Stimulated activated CD4-positive, alpha-beta T cell treated with anti-CD3 and anti-CD28 coated beads, Interleukin-12 subunit alpha, Interleukin-12 subunit beta, amount 100 ng/mL, for 24 hours (primary cell): ENCODE results near the gene ITGB1.

Source experiments
- DNase-seq, 2 experiments: peaks; one replicate each; pipeline ENCODE4 v3.0.0-alpha.2; 2020; ENCODE audit warnings: low read depth in 2 of 2

The ITGB1 gene

GRCh38 chr10:32955790-32956189 lies 2.2 kb downstream of the ITGB1 start:
- no peak for DNase-seq

DNA sequence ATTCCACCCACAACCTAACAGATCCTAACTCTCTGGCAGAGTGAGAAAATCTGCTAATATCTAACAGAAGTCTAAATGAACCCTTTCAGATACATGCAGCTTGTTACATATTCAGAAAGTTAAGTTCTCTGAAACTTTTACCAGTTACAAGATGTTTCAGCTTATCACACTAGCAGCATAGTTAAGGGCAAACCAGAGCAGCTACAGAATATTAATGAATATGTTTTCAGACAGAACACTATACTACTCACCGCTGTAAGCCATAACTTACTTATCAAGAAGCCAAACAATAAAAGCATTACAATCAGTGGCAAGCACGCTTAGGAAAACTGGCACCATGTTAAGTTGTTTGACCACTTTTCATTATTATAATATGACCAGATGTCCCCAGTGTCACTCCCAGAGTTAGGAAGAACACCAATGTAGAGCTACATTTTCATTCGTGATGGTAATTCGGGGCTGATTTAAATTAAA lies 2.7 kb downstream of the ITGB1 start:
- DNase-seq: no peak

GRCh38 chr10:32954545-32955298 lies 3.3 kb downstream of the ITGB1 start:
- DNase-seq: no peak

- DNase-seq: no peak
Observed at GRCh38 chr10:32954080-32954479, 4.0 kb downstream of the ITGB1 start.

DNA sequence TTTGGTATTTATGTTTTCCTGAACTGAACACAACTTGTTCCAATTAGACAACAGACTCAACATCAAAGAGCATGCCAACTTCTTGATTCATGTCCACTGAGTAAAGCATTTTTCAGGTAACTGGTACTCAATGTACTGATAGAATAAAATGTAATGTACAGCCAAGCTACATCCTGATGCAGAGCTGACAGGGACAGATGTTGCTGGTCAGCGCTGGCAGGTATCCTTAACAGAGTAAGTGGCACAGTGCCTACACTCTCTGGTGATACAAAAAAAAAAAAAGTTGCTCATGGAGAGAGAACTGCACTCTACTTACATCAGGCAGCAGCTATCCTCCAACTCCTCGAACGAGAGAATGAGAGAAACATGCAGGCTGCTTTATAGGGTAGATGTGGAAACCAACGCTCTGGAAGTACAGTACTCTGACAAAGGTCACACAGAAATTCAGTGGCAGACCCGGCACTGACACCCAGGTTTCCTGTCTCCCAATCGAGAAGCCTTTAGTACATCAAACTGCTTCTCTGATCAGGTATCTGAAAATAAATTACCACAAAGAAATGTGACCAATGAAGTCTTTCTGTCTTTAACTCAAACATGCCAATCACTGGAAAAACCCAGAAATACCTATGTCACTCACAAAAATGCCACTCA lies 4.6 kb downstream of the ITGB1 start:
- DNase-seq: no peak

- no peak for DNase-seq
Observed at GRCh38 chr10:32952541-32953276, 5.3 kb downstream of the ITGB1 start.

DNA sequence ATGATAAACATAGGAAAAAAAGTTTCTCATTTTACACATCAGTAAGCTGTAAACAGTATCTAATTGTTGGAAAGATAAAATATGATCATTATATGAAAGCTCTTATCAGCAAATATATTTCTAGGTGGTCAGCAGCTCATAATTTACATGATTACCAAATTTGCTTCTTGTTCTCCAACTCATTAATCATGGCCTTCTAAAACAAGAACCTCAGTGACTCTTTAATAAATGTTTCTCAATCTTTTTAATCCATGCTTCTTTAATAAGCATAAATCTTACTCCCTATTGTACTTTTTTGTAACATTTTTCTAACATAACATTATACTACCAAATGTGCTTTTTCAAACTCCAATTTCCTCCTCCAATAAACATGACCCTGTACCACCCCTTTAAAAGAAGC lies 5.9 kb downstream of the ITGB1 start:
- no peak for DNase-seq

DNA sequence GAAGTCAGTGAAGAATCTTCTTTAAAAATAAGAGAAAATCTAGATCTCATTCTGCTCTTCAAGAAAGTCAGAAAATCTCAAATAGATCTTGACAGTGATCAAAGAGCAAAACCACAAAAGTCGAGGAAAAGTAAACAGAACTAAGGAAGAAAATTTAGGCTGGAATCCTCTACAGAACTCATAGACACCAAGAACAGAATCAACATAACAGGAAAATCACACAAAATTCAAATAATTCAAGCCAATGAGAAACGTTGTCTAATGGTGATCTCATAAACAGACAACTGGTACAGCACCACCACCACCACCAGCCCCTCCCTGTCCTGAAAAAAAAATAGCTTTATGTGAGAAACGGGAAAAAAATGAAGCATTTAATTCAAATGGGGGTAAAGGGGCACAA lies 6.9 kb downstream of the ITGB1 start:
- DNase-seq: no peak

GRCh38 chr10:32950591-32951108 lies 7.4 kb downstream of the ITGB1 start:
- DNase-seq: no peak

DNA sequence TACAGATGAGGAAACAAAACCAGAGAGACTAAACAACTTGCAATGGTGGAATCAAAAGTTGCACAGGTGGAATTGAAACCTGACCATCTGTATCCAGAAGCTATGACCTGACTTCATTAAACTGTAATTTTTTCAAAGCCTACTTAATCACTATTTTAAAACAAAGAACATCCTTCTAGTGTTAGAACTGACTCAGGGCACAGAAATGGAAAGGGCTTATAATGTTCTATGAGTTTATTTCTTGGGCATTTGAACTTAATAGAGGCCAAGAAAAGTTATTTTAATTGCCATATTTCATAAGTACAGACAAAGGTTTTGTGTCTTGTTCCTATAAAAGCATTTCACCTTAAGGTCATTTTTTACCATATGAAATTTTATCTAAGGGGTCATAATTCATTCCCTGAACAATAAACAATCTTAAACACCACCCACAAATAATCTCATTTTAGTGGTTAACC lies 8.8 kb downstream of the ITGB1 start:
- DNase-seq: no peak

GRCh38 chr10:32948451-32948850 lies 9.6 kb downstream of the ITGB1 start:
- no peak for DNase-seq

GRCh38 chr10:32947586-32947985 lies 10.4 kb downstream of the ITGB1 start:
- no peak for DNase-seq

DNA sequence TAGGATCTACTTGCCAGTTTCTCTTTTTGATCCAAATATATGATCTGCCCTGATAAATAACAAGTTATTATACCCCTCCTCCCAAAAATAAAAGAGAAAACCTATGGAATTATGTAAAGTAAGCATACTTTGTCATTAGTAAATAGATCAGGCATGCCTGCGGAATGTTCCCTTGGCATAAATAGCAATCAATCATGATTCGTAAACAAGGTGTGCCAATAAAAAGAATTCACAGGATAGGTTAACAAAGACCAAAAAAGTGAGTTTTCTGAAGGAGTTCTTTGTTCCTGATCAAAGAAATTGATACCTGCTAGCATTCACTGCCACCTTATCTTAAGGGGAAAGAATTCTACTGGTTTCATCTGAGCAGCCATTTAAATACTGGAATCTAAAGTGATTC lies 11.9 kb downstream of the ITGB1 start:
- DNase-seq: no peak

DNA sequence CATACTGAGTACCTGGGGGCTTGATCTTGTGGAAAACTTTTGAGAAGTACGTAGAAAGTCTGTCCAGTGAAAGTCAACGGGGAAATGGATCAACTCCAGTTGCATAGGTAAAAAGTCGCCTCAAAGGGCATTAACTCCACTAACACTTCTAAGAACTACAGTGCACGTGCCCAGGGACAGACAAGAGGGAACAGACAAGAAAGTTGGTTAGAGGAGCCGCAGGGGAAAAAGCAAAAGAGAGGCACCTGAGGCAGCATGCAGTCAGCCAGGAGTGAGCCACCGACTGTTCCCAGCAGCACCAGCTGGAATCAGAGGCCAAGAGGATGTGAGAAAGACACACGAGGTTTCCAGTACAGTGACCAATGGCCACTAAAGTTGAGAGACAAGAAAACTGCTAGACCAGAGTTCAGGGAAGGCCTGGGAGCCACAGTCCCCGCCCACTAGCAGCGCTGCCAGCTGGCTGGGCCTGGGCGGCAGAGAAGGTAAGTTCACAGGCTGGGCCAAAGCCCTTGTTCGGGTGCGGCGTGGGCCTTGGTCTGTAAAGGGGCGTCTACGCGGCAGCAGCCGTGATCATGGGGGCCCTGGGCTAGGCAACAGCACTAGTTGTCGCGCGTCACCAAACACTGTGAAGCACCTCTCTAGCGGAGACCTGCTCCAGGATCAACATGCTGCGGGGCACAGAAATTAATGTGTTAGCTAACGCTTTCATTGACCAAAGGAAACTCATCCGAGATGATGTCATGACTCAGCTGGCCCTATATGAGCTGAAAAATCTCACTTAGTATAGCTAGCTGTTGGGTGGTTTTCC lies 14.0 kb downstream of the ITGB1 start:
- DNase-seq: no peak

GRCh38 chr10:32943395-32943794 lies 14.6 kb downstream of the ITGB1 start:
- no peak for DNase-seq

GRCh38 chr10:32942081-32942480 lies 15.9 kb downstream of the ITGB1 start:
- DNase-seq: no peak

GRCh38 chr10:32941357-32941756 lies 16.7 kb downstream of the ITGB1 start:
- no peak for DNase-seq

GRCh38 chr10:32940321-32941301 lies 17.4 kb downstream of the ITGB1 start:
- no peak for DNase-seq

DNA sequence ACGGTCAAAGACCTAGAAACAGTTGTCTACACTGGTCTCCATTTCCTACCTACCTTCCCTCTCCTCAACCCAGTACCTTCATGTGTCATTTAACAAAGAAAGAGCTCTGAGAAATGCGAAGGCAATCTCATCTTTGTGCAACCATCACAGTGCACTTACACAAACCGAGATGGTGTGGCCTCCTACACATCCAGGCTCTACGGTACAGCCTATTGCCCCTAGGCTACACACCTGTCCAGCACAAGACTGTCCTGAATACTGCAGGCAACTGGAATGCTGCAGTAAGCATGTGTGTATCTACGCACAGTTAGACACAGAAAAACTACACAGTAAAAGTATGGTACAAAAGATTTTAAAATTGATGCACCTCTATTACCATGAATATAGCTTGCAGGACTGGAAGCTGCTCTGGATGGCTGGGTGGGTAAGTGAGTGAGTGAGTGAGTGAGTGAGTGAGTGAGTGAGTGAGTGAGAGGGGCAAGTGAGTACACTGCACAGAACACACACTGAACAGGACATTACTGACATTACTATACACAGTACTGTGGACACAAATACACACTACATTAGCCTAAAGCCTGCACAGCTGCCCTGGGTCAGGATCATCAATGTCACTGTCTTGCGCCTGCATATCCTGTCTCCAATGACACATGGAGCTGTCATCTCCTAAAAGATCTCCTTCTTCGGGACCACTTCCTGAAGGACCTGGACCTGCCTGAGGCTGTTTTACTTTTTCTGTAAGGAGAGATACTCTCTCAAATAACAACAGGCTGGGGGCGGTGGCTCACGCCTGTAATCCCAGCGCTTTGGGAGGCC lies 18.5 kb downstream of the ITGB1 start:
- DNase-seq: no peak
